DMS53 treated with DMSO at 0.1 percent for 48 hours (cell line): ENCODE results near the gene TOLLIP.

Experiments
- DNase-seq: peaks from one replicate; lab custom pipeline; 2025; ENCODE audit not compliant: unreplicated experiment; lab: John Stamatoyannopoulos, UW

Gene TOLLIP

GRCh38 chr11:1283906-1284305 is 25.5 kb downstream of the TOLLIP start:
- no peak for DNase-seq

- no peak for DNase-seq
Observed at GRCh38 chr11:1283091-1283511, 26.3 kb downstream of the TOLLIP start.

GRCh38 chr11:1281974-1282365 is 27.5 kb downstream of the TOLLIP start:
- DNase-seq, result no peak

GRCh38 chr11:1281326-1281973 is 28.0 kb downstream of the TOLLIP start:
- DNase-seq, result no peak

- no peak for DNase-seq
Observed at GRCh38 chr11:1280116-1281035, 29.1 kb downstream of the TOLLIP start.

GRCh38 chr11:1279674-1280055 is 29.8 kb downstream of the TOLLIP start:
- DNase-seq, result no peak

GRCh38 chr11:1278766-1279673 is 30.4 kb downstream of the TOLLIP start:
- no peak for DNase-seq

- DNase-seq, result no peak
Observed at GRCh38 chr11:1277936-1278512, 31.4 kb downstream of the TOLLIP start.

GRCh38 chr11:1276866-1277615 is 32.4 kb downstream of the TOLLIP start:
- DNase-seq, result no peak

GRCh38 chr11:1276041-1276790 is 33.2 kb downstream of the TOLLIP start:
- DNase-seq, result no peak

- DNase-seq, result no peak
Observed at GRCh38 chr11:1275021-1275420, 34.4 kb downstream of the TOLLIP start.

GRCh38 chr11:1274501-1274900 is 34.9 kb downstream of the TOLLIP start:
- DNase-seq, result no peak

GRCh38 chr11:1272531-1272930 is 36.9 kb downstream of the TOLLIP start:
- DNase-seq, result no peak

- no peak for DNase-seq
Observed at GRCh38 chr11:1271927-1272326, 37.5 kb downstream of the TOLLIP start.

GRCh38 chr11:1271406-1271805 is 38.0 kb downstream of the TOLLIP start:
- DNase-seq, result no peak

- no peak for DNase-seq
Observed at GRCh38 chr11:1271002-1271401, 38.4 kb downstream of the TOLLIP start.

- no peak for DNase-seq
Observed at GRCh38 chr11:1270476-1270875, 39.0 kb downstream of the TOLLIP start.

- DNase-seq, result no peak
Observed at GRCh38 chr11:1269957-1270356, 39.5 kb downstream of the TOLLIP start.

GRCh38 chr11:1267441-1268100 is 41.9 kb downstream of the TOLLIP start:
- no peak for DNase-seq
